HUES6 (cell line): ENCODE measurements around the gene PTER.

Source experiments
- H3K27ac ChIP-seq: 2 replicates; pipeline ENCODE4 v1.7.0; 2013; ENCODE audit warnings: low read depth, mild to moderate bottlenecking, low read length, inconsistent platforms
- H3K27me3 ChIP-seq: 2 replicates; pipeline ENCODE4 v1.6.1; 2013; ENCODE audit warnings: low read length; ENCODE audit not compliant: control insufficient read depth, insufficient read depth
- H3K36me3 ChIP-seq: 2 replicates; pipeline ENCODE4 v1.6.1; 2013; ENCODE audit warnings: low read length; ENCODE audit not compliant: control insufficient read depth, insufficient read depth
- H3K4me1 ChIP-seq: 2 replicates; pipeline ENCODE4 v1.6.1; 2013; ENCODE audit warnings: low read length; ENCODE audit not compliant: control insufficient read depth, insufficient read depth
- H3K4me3 ChIP-seq: 2 replicates; pipeline ENCODE4 v1.5.1; 2013; ENCODE audit warnings: low read depth, low read length
- H3K9ac ChIP-seq: one replicate; pipeline ENCODE4 v1.6.1; 2013; ENCODE audit warnings: mild to moderate bottlenecking, low read length
- H3K9me3 ChIP-seq: 2 replicates; pipeline ENCODE4 v1.6.1; 2013; ENCODE audit warnings: low read depth, low read length; ENCODE audit not compliant: control insufficient read depth, insufficient read depth

The PTER gene

DNA sequence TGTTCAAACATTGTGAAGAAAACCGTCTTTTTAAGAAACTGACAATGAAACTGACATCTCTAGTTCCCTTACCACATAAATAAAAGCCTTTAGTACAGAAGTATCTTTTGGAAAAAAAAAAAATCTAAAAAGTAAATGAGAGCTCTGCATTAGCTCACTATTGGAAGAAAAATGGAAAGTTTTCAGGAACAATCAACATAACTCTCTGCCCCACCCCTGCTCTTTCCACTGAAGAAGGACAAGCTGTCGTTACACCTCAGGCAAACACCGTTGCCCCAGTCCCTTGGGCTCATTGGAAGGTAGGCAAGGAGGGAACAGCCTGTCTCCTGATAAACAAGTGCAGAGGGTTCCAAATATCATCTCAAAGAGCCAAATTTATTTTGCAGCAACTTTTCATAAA, 107.3 kb downstream of the PTER start:
- Histone ChIP-seq H3K9me3 (no peaks in the 10 kb centered on the region), H3K4me3 (no peak overlapping the region)

DNA sequence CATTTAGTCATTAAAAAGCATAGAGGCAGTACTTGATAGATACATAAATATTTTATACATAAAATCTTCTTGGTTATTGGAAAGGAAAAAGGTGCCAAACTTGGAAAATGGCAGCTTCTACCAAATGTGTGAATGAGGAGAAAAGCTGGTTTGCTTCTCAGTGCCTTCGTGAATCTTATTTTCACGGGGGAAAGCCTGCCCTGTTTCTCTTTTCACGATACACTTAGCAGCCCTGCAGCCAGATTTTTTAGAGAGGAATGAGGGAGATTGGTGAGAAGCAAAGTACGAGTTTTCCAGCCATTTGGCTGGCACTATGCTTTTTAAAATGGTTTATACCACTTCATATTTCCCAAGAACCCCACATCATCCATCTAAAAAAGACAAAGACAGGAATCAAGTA, 107.8 kb downstream of the PTER start:
- Histone ChIP-seq H3K27me3 (no peaks in the 10 kb centered on the region), H3K4me1 (no peaks in the 10 kb centered on the region), H3K36me3 (no peaks in the 10 kb centered on the region), H3K27ac (no peak overlapping the region), H3K9me3 (no peaks in the 10 kb centered on the region), H3K9ac (no peak overlapping the region), H3K4me3 (no peak overlapping the region)

More for the DNA sequence above, 107.3 kb downstream of the PTER start:
- Histone ChIP-seq H3K27ac (no peak overlapping the region), H3K9ac (no peak overlapping the region), H3K27me3 (no peaks in the 10 kb centered on the region), H3K4me1 (no peaks in the 10 kb centered on the region), H3K36me3 (no peaks in the 10 kb centered on the region)

DNA sequence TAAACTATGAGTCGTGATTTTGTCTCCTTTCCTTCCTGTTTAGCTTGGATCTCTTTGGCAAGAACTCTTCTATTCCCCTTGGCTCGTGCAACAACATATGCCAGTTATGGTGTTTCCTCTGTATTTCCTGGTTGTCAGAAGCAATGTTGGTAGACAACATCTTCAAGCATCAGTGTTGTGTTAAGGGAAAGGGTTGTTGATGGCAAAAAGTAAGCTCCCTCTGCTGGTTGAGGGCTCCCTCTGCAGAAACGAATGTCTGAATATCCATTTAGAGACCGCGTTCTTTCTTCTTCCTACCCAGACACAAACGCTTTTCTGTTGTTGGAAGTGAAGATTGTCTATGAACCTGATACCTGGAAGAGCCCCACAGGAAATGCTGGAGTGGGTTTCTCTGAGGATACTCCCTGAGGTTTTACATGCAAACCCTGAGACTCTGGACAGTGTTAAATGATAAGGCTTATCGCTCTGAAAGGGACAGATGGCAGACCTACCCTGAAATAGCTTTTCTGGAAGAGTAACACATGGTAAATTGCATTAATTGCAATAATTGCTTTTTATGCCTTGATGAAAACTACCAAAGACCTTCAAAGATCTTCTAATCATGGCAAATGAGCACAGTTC, 108.4 kb downstream of the PTER start:
- H3K9me3 ChIP-seq, result no peaks in the 10 kb centered on the region
- H3K4me1 ChIP-seq, result no peaks in the 10 kb centered on the region
- H3K27ac ChIP-seq, result no peak overlapping the region
- H3K9ac ChIP-seq, result no peak overlapping the region
- no peaks in the 10 kb centered on the region for H3K27me3 ChIP-seq
- H3K4me3 ChIP-seq, result no peak overlapping the region
- no peaks in the 10 kb centered on the region for H3K36me3 ChIP-seq

DNA sequence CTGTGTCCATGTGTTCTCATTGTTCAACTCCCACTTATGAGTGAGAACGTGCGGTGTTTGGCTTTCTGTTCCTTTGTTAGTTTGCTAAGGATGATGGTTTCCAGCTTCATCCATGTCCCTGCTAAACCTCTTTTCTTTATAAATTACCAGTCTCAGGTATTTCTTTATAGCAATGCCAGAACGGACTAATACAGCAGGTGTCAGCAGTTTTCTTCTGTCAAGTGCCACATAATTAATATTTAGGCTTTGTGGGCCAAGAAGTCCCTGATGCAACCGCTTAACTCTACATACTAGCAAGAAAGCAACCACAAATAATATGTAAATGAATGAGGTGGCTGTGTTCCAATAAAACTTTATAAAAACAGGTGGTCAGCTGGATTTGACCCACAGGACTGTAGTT, 111.2 kb downstream of the PTER start:
- Histone ChIP-seq H3K9ac (no peak overlapping the region), H3K36me3 (no peaks in the 10 kb centered on the region), H3K4me1 (no peaks in the 10 kb centered on the region)

DNA sequence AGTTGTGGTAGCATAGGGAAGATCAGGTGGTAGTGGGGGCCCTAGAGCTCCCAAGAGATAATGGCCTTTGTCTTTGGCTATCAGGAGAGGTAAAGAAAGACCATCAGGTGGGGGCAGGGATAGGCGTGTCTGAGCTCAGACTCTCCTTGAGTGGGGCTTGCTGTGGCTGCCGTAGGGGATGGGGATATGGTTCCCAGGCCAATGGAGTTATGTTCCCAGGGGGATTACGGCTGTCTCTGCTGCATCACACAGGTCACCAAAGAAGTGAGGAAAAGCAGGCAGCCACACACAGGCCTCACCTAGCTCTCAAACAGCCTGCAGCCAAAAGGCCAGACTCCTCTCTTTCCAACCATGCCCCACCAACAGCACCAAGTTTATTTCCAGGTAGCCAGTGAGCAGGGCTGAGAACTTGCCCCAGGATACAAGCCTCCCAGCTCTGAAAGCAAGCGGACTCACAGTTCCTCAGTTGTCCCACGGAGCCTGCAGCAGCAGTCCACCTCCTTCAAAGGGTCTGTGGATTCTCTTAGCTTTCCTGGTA, 122.5 kb downstream of the PTER start:
- no peak overlapping the region for H3K4me3 ChIP-seq
- no peak overlapping the region for H3K27ac ChIP-seq
- no peaks in the 10 kb centered on the region for H3K4me1 ChIP-seq
- no peaks in the 10 kb centered on the region for H3K9me3 ChIP-seq
- no peaks in the 10 kb centered on the region for H3K27me3 ChIP-seq
- no peak overlapping the region for H3K9ac ChIP-seq
- H3K36me3 ChIP-seq, result no peaks in the 10 kb centered on the region

More for the DNA sequence above, 111.2 kb downstream of the PTER start:
- Histone ChIP-seq H3K4me3 (no peak overlapping the region), H3K9me3 (no peaks in the 10 kb centered on the region), H3K27ac (no peak overlapping the region), H3K27me3 (no peaks in the 10 kb centered on the region)

DNA sequence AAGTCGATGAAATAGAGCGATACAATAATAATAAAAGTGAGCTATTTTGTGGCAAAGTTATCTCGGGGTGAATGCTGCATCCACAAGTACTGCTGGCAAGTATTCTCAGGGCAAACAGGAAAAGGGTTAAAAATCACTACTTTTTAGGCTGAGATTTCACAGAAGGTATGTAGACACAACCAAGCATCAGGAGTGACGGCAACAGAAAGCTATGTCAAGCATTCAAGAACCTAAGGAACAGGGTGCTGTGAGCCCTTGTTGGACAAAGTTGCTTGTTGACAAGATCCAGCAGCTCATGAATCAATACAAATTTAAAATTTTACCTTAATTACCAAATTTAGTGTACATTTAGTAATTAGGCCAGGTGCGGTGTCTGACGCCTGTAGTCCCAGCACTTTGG, 126.1 kb downstream of the PTER start:
- Histone ChIP-seq H3K9ac (no peak overlapping the region), H3K4me3 (no peak overlapping the region), H3K27ac (no peak overlapping the region), H3K4me1 (no peaks in the 10 kb centered on the region), H3K27me3 (no peaks in the 10 kb centered on the region), H3K9me3 (no peaks in the 10 kb centered on the region), H3K36me3 (no peaks in the 10 kb centered on the region)
